Measurements from ENCODE around the gene TPP1. TPM values are rescaled to one million over a fixed set of nuclear protein-coding genes. Genes with fewer than 3 reads are reported as not detected.

Gene TPP1
- total and polyA plus RNA-seq, 2 of the 13 experiments (the other 11 are each of a cell fraction or from before 2014, with no cell fraction given): 13.9 to 74.6 TPM

- TF ChIP-seq ZNF18 (CRISPR knock-in tag; IDR thresholded peaks at IDR 0.05; ENCODE audit: insufficient replicate concordance) (peak; percentile 50), HNF1B (CRISPR knock-in tag; IDR thresholded peaks at IDR 0.05) (0 out of 2 replicates have a peak, but pooled peaks have one; percentile 9), KAT8 (CRISPR knock-in tag; IDR thresholded peaks at IDR 0.05) (peak; percentile 11; the same call in 1 of the 2 replicates), XRCC5 (optimal IDR thresholded peaks at IDR 0.05; ENCODE audit: low read length) (peak; percentile 15), ZNF280B (CRISPR knock-in tag; IDR thresholded peaks at IDR 0.05; ENCODE audit: borderline replicate concordance) (0 out of 2 replicates have a peak, but pooled peaks have one; percentile 74), ZNF788 (CRISPR knock-in tag; IDR thresholded peaks at IDR 0.05; ENCODE audit: borderline replicate concordance) (peak; percentile 74; the same call in 1 of the 2 replicates), NRL (CRISPR knock-in tag; IDR thresholded peaks at IDR 0.05; ENCODE audit: borderline replicate concordance) (0 out of 2 replicates have a peak, but pooled peaks have one; percentile 55)
Measured at GRCh38 chr11:6604081-6604626, 15.1 kb downstream of the TPP1 start (continued).

Data from HepG2 (cell line).